ENCODE measurements around the gene TNFRSF14.
A peak's percentile ranks its signal among the peaks of the same experiment; 100 is the strongest.

TNFRSF14 gene

DNA sequence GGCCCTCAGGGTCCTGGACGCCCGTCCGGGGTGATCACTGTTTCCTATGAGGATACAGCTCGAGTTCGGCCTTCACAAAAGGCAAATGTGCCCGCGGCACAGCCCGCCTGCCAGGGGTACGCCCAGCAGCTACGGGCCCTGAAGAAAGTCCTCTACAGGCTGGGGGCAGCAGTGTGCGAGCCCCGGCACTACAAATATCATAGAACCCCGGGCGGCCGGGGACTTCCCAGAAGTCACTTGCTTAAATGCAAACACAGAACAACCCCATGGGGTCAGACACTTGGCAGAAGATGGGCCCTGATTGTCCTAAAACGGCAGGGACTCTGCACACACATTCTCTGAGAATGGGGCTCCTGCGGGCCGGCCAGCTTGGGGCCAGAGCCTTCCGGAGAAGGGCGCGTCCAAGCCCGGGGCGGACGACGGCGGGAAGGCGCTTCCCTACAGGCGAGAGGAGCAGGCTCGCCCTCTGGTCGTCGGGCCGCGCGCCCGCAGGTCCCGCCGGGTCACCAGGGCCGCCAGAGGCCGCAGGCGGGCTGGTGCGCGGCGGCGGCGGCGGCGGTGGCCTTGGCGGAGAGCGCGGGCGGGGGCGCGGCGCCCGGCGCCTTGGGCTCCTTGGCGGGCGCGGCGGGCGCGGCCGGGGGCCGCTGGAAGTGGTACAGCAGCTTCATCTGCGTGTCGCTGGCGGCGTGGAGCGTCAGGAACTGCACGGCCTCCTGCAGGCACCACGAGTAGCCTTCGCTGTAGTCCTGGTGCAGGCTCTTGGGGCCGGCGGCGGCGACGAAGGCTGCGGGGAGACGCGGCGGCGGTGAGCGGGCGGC, 27.0 kb upstream of the TNFRSF14 start:
- CTCF ChIA-PET: interaction anchor here (0.8 to 6.6 kb wide), 4 partner anchors 16 to 77 kb away, joined by 3 to 47 read pairs (median 4); no protein-coding TSS in a partner anchor
- DNase-seq (ENCODE audit: low read depth, low spot score): no peak
- TF ChIP-seq, protein P1, sequence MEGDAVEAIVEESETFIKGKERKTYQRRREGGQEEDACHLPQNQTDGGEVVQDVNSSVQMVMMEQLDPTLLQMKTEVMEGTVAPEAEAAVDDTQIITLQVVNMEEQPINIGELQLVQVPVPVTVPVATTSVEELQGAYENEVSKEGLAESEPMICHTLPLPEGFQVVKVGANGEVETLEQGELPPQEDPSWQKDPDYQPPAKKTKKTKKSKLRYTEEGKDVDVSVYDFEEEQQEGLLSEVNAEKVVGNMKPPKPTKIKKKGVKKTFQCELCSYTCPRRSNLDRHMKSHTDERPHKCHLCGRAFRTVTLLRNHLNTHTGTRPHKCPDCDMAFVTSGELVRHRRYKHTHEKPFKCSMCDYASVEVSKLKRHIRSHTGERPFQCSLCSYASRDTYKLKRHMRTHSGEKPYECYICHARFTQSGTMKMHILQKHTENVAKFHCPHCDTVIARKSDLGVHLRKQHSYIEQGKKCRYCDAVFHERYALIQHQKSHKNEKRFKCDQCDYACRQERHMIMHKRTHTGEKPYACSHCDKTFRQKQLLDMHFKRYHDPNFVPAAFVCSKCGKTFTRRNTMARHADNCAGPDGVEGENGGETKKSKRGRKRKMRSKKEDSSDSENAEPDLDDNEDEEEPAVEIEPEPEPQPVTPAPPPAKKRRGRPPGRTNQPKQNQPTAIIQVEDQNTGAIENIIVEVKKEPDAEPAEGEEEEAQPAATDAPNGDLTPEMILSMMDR (IDR thresholded peaks at IDR 0.05; ENCODE audit: insufficient read depth, low read length, missing control alignments): no peak
- POLR2A ChIA-PET: no interaction called here
- no peak overlapping the region for H3K4me3 ChIP-seq (ENCODE audit: low read depth, low read length)

DNA sequence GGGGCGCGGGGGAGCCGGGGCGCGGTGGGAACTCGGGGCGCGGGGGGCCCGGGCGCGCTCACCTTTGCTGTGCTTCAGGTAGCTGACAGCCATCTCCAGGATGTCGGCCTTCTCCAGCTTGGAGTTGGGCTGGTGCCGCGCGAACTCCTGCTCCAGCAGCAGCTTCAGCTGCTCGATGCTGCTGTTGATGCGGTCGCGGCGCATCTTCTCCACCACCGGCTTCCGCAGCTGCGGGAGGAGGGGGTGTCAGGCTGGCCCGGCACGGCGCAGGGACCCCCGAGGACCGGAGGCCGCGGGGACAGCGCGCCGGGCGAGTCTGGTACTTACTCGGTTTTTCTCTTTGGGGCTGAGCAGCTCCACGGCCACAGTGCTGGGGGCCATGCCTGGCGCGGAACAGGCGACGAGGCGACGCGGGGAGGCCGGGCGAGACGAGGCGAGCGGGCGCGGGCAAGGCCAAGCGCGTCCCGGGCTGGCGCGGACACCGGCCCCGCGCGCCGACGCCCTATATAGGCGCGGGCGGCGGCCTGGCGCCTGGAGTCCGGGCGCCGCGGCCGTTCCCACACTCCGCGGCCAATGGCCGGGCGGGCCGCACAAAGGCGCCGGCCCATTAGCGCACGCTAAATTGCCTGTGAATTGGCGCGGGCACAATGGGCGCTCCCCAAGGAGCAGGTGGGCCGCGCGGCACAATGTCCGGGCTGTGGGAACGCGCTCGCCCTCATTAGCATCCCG, 26.2 kb upstream of the TNFRSF14 start, which contains the start of gene HES5:
HES5 (minus strand) TSS at position 480 of the 729 bp plus-strand sequence; CDS start at position 381, 99 bp downstream.
- TF ChIP-seq, protein P1 (IDR thresholded peaks at IDR 0.05; ENCODE audit: insufficient read depth, low read length, missing control alignments): no peak
- ChIA-PET POLR2A (no interaction called here), CTCF (interaction anchor here (6.6 kb wide), 1 partner anchor 18 kb away, joined by 47 read pairs; no protein-coding TSS in a partner anchor)
- H3K4me3 ChIP-seq (ENCODE audit: low read depth, low read length): peak within 1 kb of the TSS; percentile 29
- DNase-seq (ENCODE audit: low read depth, low spot score): no peak

DNA sequence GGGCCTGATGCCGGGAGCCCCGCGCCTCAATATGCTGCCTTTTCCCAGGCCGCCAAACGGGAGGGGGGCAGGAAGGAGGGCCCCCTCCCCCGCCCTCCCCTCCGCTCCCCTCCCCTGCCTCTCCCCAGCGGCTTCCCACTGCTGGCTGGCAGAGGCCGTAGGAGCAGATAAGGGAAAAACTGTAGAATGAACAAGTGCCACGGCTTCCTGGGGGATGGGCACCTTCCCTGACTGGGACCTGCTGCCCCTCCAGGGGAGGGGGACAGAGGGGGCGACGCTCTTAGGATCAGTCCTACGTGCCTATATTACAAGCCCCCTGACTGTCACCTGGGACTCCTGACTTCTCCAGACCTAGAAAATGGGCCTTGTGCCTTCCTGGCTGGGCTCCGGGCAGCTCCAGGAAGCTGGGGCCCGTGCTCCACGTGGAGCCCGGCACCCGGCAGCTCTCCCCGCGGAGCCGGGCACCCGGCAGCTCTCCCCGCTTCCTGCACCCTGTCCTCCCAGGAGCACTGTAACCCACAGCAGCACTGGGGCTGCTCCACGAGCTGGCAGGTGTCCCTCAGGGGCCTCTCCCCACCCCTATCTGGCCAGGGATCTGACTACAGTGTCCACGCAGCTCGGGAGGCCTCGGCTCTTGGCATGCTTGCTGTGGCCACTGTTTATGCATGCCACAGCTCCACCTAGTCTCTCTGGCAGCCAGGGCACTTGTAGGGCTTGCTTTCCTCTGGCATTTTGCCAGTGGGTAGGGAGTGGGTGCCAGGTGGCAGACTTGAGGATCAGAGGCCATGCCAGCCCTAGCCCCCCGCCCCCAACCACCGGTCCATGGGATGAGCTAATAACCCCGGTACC, 25.4 kb upstream of the TNFRSF14 start:
- DNase-seq (ENCODE audit: low read depth, low spot score): no peak
- ChIA-PET CTCF (interaction anchor here (6.6 kb wide), 1 partner anchor 17 kb away, joined by 47 read pairs; no protein-coding TSS in a partner anchor), POLR2A (no interaction called here)
- no peak overlapping the region for H3K4me3 ChIP-seq (ENCODE audit: low read depth, low read length)
- TF ChIP-seq, protein P1 (IDR thresholded peaks at IDR 0.05; ENCODE audit: insufficient read depth, low read length, missing control alignments): no peak

DNA sequence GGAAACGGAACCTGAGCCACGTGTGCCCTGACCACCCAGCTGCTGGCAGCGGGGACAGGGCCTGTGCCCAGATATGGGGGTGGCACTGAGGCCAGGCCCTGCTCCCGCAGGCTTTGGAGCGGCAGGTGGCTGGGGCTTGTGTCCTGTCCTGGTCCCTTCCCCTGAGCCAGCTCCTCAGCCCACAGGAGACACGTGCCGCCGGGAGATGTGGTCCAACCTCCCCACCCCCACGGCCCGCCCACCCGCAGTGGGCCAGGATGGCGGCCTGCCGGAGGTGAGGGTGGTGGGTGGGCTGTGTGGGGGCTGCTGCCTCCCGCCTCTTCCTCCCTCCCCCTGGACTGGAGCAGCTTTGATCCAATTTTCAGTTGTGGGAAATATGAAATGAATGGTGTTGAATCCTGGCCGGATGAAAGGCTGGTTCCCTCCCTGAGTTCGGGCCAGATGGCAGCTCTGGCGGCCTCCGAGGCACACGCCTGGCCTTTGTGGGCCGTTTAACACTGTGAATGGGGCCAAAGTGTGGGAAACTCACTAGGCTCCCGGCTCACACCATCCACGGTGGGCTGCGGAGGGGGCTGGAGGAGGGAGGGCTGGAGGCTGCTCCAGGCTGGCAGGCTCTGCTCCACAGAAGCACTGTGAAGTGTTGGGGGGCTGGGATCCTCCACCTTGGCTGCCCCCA, 23.5 kb upstream of the TNFRSF14 start:
- no peak for DNase-seq (ENCODE audit: low read depth, low spot score)
- POLR2A ChIA-PET: interaction anchor here (1.0 to 1.4 kb wide), 3 partner anchors 11 to 83 kb away, joined by 3 to 4 read pairs (median 3); no protein-coding TSS in a partner anchor
- CTCF ChIA-PET: interaction anchor here (1.1 to 6.6 kb wide), 5 partner anchors 11 to 891 kb away, joined by 3 to 47 read pairs (median 5); partner anchors contain the start of gene FAAP20
- H3K4me3 ChIP-seq (ENCODE audit: low read depth, low read length): no peak overlapping the region
- TF ChIP-seq, protein P1 (IDR thresholded peaks at IDR 0.05; ENCODE audit: insufficient read depth, low read length, missing control alignments): no peak

DNA sequence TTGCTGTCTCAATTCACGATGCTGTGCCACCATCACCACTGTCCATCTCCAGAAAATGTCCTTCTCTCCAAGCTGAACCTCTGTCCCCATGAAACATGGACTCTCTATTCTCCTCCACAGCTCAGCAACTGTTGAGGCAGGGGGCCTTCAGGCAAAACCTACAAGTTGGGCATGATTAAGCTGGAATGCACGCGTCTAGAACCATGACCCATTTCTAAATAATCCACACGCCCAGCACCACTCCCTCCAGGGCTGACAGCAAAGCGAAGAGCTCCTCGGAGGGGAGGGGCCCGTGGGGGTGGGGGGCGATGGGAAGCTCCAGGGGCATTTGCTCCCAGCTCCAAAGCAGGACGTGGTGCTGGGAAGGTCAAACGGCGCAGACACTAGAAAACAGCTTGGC, 22.8 kb upstream of the TNFRSF14 start:
- POLR2A ChIA-PET: interaction anchor here (0.7 to 1.4 kb wide), 6 partner anchors 9 to 84 kb away, joined by 3 to 4 read pairs (median 3); no protein-coding TSS in a partner anchor
- no peak for DNase-seq (ENCODE audit: low read depth, low spot score)
- CTCF ChIA-PET: interaction anchor here (1.2 to 6.6 kb wide), 5 partner anchors 8 to 890 kb away, joined by 3 to 47 read pairs (median 15); partner anchors contain the start of genes PANK4 and PEX10
- H3K4me3 ChIP-seq (ENCODE audit: low read depth, low read length): no peak overlapping the region
- TF ChIP-seq, protein P1 (IDR thresholded peaks at IDR 0.05; ENCODE audit: insufficient read depth, low read length, missing control alignments): no peak

Measured in AG04449 (cell line).